HL-60/S4 (cell line): ENCODE measurements around the gene POLR3A.

Experiments
- in situ Hi-C: fragments of 300-500 bp; cut with MboI; formaldehyde crosslinking; loops from 2 replicates; pipeline ENCODE4 v1.14.3; 2022; ENCODE audit warnings: low sequenced_read_pairs

POLR3A gene

GRCh38 chr10:77983384-77984341, 45.7 kb downstream of the POLR3A start:
- in situ Hi-C loops, result no loop called here

- in situ Hi-C loops, result no loop called here
Measured at GRCh38 chr10:77981281-77981680, 48.0 kb downstream of the POLR3A start.

GRCh38 chr10:77979221-77979620, 50.1 kb downstream of the POLR3A start:
- in situ Hi-C loops, result no loop called here

GRCh38 chr10:77978360-77978759, 51.0 kb downstream of the POLR3A start:
- in situ Hi-C loops, result no loop called here

- in situ Hi-C loops, result no loop called here
Measured at GRCh38 chr10:77977934-77978333, 51.4 kb downstream of the POLR3A start.

- in situ Hi-C loops, result no loop called here
Measured at GRCh38 chr10:77977016-77977415, 52.3 kb downstream of the POLR3A start.

- in situ Hi-C loops, result no loop called here
Measured at GRCh38 chr10:77975086-77975666, 54.1 kb downstream of the POLR3A start.

GRCh38 chr10:77974396-77975074, 54.8 kb downstream of the POLR3A start:
- in situ Hi-C loops, result no loop called here

- in situ Hi-C loops, result no loop called here
Measured at GRCh38 chr10:77973276-77973675, 56.0 kb downstream of the POLR3A start.

- in situ Hi-C loops, result no loop called here
Measured at GRCh38 chr10:77972148-77972547, 57.2 kb downstream of the POLR3A start.

GRCh38 chr10:77971804-77972144, 57.5 kb downstream of the POLR3A start:
- in situ Hi-C loops, result no loop called here

GRCh38 chr10:77970869-77971803, 58.2 kb downstream of the POLR3A start:
- in situ Hi-C loops, result no loop called here

- in situ Hi-C loops, result no loop called here
Measured at GRCh38 chr10:77969114-77969513, 60.2 kb downstream of the POLR3A start.

- in situ Hi-C loops, result no loop called here
Measured at GRCh38 chr10:77967611-77968022, 61.7 kb downstream of the POLR3A start.

GRCh38 chr10:77965294-77965693, 64.0 kb downstream of the POLR3A start:
- in situ Hi-C loops, result no loop called here

- in situ Hi-C loops, result no loop called here
Measured at GRCh38 chr10:77964811-77965210, 64.5 kb downstream of the POLR3A start.

- in situ Hi-C loops, result no loop called here
Measured at GRCh38 chr10:77963901-77964300, 65.4 kb downstream of the POLR3A start.

GRCh38 chr10:77962350-77963146, 66.8 kb downstream of the POLR3A start:
- in situ Hi-C loops, result no loop called here

- in situ Hi-C loops, result no loop called here
Measured at GRCh38 chr10:77961668-77962067, 67.6 kb downstream of the POLR3A start.

GRCh38 chr10:77960829-77961329, 68.4 kb downstream of the POLR3A start:
- in situ Hi-C loops, result no loop called here
